HG02840 (cell line): ENCODE data around the gene FHIT.

ENCODE experiments used
- ATAC-seq: cut with Tn5 transposase; IDR thresholded peaks from one replicate; pipeline ENCODE4 v1.9.1; 2021; ENCODE audit warnings: mild to moderate bottlenecking, moderate library complexity, moderate number of reproducible peaks; ENCODE audit not compliant: unreplicated experiment, low FRiP score

Gene FHIT

DNA sequence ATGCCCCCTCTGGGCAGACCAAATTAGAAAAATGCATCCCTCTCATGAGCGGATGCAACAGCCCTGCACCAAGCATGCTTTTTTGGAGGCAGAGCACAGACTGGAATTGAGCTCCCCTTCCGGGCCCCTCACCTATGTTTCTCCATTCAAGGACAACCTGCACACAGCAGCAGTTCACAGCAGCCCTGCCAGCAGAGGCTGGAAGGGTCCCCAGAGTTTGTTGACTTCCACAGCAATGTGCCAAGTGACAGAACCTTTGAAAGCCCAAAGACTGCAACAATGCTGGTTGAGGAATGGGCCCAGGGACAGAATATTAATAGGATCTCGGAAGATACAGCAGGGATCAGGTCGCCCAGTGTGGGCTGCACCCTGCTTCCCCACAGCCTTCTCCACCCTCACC, 650.4 kb downstream of the FHIT start:
- ATAC-seq: no peak

DNA sequence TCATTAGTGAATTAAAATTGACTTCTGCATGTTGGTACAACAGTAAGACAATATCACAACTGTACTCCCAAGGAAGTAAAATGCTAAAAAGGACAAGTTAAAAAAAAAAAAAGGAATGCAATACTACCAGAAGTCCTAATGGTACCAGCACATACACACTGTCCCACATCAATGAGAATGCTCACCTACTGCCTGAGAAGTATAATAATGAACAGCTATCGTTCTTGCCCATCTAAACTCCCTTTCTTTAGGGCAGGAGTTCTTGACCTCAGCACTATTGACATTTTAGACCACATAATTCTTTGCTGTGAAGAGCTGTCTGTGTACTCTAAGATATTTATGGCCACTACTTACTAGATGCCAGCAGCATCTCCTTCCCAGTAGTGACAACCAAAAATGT, 651.7 kb downstream of the FHIT start:
- ATAC-seq: no peak

DNA sequence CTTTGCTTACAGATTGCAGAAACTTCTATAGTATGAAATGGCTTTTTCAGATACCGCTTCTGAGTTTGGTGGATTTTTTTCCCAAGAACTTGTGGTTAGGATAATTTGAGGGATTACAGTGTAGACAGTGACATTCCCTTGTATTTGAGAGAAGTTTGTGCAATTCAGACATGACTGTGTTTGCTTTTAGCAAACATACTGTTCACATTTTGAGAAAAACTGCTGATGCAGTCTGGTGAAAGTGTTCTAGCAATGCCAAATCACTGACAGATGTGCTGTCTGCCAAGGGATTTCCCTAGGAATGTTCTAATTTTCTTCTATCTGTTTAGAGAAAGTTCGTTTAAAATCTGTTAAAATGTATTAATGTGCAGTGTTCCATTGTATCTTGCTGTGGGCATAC, 652.6 kb downstream of the FHIT start:
- no peak for ATAC-seq

DNA sequence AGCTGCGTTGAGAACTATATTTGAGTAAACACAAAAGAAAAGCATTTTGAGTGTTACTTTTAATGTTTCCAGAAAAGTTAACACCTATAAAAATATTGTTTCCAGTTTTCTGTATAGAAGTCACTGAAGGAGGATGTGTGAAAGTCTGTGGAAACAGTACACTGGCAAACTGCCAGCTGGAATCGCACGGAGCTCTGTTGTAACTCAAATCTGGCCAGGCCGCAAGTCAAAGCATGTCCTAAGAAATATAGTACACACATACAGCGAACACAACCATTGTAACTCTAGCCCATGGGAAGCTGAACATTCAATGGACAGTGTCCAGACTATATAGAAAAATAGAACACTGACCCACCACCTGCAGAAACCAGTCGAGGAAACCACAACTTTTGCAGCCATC, 657.2 kb downstream of the FHIT start:
- no peak for ATAC-seq

DNA sequence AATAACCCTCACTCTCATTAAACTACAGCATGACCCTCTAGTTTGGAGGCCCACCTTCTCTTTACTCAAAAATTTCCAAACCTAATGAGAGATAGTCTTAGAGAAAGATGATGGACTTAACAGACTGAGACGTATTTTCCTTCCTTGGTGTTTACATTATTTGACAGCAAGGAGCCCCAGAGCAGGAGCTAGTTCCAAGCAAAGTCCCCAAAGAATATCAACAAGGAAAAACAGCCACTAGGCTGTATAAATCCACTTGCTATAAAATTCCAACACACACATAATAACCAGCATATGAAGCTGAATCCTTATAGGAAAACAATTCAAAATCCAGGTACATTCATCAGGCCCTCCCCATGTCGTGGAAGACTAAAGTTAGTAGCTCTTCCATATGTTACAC, 660.0 kb downstream of the FHIT start:
- ATAC-seq: no peak

DNA sequence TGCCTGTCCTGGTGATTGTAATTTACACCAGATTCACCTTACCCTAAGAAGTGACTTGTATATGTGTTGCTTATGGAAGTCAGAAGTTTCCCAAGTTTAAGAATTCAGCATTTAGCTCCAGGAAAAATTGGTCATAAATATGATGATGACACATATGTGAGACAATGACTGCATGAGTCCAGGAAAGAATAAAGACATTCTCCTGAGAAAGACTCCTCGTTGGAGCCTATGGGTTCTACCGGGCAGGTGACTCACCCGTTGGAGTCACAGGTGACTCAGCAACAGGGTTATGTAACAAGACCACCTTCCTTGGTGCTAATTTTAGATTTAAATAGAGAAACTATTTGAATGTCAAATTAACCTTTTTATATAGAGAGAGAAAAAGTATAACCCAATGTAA, 662.4 kb downstream of the FHIT start:
- ATAC-seq: no peak

DNA sequence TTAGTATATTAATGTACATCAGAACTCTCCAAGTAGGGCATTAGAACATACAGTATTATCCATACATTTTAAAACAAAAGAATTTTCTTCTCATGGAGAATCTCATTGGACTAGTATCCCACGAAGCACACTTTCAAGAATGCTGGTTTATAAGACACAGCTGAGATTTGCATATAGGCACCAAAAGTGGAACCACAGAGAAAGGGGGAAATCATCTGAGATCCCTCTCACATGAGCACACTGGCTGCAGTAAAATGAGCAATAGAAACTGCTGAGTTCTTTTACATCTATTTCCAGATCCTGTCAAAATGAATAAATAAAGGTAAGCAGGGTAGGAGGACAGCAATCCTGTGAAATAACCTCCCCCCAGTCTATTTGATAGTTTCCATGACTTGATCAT, 665.3 kb downstream of the FHIT start:
- ATAC-seq: no peak

DNA sequence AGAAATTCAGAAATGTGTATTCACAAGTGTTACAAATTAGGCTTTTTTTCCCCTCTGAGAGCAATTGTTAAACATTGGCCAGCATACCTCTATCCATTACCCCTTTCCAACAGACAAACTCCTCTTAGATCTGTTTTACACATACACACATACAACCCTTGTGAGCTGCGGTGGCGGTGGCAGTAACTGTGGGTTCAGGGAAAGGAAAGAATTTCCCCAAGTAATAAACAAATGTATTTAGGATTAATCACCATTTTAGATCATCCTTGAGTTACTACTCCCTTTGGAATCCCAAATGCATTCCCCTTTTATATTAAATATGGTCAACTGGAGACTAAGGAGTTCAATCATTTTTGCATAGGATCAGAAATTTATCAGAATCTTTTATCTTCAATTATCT, 667.0 kb downstream of the FHIT start:
- ATAC-seq: no peak

DNA sequence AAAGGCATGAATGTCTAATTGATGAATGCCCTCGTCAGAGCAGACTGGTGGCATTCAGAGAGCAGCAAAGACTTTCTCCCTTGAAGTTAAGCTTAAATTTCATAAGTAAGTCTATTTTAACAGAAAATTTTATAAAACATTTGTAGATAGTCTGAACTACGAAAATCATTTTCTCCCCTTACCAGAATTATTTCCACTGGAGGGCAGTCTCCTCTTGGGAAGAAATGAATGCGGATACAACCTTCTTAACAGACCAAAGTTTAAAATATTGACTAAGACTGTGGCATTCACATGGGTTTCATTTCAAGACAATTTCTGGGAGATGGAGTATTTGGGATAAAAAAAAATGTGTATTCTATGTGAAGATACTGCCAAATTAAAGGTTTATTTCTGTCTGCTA, 669.0 kb downstream of the FHIT start:
- ATAC-seq: no peak

DNA sequence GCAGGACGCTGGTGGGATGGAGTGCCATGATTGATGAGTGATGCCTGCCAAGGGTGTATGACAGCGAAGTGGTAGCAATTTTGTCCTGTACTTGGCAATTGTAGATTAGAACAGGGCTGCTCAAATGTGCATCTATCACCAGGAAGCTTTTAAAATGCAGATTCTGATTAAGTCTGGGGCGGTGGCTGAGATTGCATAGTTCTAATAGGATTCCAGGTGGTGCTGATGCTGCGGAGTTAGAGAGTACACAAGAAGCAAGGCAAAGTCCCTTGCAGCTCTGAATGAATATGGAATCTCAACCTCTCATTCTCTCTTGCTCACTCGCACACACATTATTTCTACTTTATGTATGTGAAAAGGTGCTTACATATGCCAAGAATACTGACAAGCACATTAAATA, 670.4 kb downstream of the FHIT start:
- no peak for ATAC-seq

DNA sequence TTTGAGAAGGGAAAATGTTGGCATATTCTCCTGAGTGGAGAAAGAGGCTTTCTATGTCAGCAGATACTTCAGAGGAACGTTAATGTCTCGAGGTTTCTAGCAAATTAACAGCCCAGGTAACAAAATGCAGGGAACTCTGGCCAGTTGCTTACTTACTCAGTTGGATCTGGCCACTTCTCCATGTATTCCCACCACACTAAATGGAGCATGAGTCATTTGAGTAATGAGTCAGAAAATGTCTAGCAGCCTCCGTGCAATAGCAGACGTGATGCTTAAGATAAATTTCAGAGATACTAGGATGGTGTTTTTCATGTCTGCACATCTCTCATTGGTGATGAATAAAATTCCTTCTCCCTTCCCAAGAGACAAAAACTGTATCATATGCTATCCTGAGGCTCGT, 671.5 kb downstream of the FHIT start:
- ATAC-seq: no peak

DNA sequence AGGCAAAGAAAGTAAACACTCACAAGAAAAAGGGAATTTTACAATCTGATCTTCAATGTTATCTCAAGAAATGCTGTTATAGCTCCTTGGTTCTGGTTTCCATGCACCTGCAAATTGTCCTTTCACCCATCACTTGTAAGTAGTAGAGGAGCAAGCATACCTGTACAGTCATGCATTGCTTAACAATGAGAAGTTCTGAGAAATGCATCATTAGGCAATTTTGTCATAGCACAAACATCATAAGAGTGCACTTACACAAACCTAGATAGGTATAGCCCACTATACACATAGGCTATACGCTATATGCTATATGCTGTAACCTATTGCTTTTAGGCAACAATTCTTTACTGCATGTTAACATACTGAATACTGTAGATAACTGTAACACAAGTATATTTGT, 672.3 kb downstream of the FHIT start:
- ATAC-seq: no peak

DNA sequence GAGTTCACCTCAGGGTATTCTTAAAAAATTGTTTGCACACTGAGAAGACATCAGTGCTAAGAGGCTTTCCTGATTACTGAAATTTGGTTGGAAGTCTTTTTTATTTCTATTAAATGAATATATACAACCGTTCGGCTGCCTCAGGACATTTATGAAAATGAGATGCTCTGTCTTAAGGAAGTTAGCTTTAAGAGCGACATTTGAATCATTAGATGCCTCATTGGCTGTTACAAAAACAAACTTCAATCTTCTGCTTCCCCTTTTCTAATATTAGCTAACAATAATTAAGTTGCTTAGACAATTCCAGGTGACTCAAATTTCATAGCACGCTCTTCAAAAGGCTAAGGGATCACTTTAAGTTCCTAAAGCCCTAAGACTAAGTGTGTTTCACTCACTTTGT, 673.7 kb downstream of the FHIT start:
- ATAC-seq: no peak

DNA sequence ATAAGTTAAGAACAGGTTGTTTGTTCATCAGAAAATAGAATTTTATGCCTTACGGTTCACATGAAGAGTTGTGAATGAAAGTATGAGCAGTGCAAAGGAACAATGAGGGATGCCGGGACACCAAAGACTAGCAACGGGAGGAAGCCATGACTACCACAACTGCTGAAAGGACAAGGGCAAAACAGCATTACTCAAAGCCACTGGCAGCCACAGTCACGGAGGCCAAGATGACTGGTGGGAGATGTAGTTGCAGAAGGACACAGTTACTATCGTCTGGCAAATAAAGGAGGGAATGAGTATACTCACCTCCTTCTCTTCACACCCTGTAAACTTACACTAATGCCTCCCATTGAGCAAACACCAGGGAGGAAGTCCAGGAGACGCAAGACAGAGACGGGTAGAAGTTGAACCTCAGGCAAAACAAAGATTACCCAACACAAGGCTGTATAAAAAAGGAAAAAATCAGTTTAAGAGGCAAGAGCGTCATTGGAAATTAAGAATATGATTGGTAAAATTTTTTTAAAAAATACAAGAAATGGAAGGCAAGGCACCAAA, 675.5 kb downstream of the FHIT start:
- no peak for ATAC-seq

DNA sequence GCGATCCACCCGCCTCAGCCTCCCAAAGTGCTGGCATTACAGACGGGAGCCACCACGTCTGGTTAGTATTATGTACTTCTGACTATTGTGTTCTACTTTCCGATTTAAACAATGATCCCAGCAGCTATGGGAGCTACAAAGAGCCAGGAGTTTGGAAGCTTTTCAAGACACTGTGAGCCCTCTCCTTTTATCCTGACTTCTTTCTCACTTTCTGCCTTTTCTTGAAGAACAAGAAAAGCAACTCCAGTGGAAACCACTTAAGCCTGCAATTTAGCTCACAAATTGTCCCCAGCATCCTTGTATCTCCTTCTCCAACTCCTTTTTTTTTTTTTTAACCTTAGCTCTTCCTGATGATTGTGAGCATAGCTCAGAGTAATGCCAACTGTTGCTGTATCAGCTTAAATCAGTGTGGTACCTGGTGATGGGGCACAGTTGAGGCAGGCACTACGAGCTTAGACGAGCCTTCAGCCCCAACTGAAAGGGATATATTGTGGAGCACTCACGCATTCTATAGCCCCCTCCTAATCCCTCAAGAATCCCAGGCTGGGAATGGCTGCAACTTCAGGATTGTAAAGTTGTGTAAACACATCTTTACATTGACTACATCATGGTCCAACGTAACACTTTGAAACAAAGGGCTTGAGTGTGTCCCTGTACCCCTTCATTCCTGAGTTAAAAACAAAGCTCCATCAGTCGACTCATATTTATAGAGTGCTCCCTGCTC, 677.0 kb downstream of the FHIT start:
- no peak for ATAC-seq

DNA sequence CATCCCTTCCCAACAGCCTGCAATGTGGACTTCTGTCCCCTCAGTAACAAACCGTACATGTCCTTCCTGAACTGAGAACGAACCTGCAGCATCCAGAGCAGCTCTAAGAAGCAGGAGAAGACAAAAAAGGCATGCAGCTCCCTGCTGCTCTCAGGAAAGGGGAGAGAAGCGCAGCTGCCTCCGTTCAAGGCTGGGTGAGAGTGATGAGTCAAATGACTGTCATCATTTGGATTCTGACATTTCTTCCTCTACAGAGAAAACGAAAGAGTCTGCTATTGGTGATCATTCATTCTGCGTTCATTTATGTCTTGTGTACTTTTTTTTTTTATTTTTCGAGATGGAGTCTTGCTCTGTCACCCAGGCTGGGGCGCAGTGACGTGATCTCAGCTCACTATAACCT, 677.8 kb downstream of the FHIT start:
- ATAC-seq: no peak

DNA sequence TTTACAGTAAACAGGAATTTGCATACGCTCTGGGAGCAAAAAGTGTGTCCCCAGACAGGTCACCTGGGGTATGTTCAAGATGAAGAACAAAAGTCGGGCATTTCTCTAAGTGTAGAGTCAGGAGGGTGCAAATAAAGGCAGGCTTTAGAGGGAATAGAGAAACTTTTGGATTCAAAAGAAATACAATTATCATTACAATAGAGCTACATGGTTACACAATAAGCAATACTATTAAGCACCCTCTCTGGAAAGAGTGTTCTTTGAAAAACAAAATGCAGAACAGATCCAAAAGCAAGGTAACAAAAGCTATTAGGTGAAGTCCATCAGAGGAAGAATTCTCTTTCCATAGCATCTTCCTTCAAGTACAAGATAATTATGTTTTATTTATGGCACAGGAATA, 679.7 kb downstream of the FHIT start:
- no peak for ATAC-seq

DNA sequence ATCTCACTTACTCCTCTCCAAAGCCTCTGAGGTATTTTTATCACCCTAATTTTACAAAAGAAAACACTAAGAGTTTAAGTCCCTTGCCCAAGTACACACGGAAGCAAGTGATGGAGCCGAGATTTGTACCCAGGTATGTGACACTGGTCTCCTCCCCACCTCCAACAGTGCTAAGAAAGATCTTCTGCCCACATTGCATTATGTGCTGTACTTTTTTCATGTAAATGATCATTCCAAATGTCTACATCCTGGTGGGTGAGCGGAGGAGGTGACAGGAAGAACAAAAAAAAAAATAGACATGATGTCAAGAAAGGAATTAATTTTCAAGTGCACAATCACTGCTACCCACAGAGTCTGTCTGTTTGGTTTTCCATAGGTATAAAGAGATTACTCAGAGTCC, 694.1 kb downstream of the FHIT start:
- no peak for ATAC-seq

DNA sequence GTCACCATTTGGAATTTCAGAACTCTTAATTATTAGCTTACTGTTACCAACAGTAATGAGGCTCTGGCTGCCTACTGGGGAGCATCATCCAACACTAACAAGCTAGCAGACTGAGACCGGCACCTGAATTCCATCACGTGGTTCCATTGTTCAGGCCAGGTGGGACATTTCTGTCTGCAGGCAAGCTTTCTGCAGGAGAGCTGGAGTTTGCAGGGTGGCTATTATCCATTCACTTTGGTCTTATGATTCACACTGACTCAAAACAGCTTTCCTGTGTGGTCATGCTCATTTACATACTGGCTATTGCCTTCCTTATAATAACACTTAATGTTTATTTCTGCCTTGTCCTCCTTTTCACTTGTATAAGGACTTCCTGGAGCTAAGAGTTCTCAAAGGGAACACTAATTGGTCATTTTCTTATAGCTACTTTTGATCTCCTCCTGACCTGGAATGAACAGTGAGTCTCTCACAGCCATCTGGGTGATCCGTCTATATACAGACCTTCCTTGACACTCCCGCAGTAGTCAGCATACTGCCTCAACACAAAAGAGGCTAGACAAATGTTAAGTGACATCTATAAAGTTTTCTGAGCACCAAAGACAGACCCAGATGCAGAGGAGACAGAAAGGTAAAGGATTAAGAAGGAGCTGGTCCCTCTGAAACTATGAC, 695.4 kb downstream of the FHIT start:
- ATAC-seq: peak; percentile 73

DNA sequence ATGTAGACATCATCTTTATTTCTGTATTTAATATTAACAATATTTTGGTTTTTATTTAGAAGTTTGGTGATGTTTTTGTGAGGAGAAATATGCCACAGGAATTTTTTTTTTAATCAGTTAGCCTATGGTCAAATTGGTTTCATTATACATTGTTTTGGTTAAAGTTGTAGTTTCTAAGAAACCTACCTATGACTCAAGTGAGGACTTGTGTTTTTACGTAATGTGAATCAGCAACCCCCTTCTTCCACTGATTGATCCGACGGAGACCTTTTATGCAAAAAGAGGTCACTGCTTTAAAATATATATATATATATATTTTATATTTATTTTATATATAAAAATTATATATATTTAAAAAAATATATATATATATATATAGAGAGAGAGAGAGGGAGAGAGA, 698.1 kb downstream of the FHIT start:
- no peak for ATAC-seq

DNA sequence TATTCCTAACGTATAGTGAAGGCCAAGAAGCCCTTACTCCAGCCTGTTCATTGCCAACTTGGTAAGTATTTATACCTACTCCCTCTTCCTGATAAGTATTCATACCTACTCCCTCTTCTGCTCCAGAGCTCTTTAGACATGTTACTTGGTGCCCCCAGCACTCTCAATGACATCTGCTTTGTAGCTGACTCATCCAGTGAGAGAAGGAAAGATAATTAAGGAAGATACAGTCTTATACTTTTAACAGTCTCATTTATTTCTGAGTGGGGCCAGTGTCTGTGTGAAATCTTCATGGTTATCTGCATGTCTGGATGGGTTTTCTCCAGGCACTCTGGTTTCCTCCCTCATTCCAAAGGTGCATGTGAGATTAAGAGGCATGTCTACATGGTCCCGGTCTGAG, 698.7 kb downstream of the FHIT start:
- no peak for ATAC-seq
